PC-9 (cell line): ENCODE measurements around the gene ASPN. TPM values are rescaled to one million over a fixed set of nuclear protein-coding genes. Genes with fewer than 3 reads are reported as not detected.

Experiments used
- BruUV-seq: library from RNA; stranded (reverse); fragments of 400-500 nt; replicated peaks from 2 replicates; lab custom pipeline; 2021; lab: Mats Ljungman, UMichigan
- CTCF ChIA-PET: fragments of 300-600 bp; sonication (Branson Sonifier 250); formaldehyde crosslinking; loops from one replicate; lab custom pipeline; 2022; ENCODE audit warnings: antibody characterized with exemption; lab: Charles Lee
- POLR2A ChIA-PET: fragments of 300-600 bp; sonication (Branson Sonifier 250); formaldehyde crosslinking; loops from one replicate; lab custom pipeline; 2022; ENCODE audit warnings: antibody characterized with exemption; ENCODE audit not compliant: unreplicated experiment; lab: Charles Lee
- DNase-seq, 2 experiments: peaks; one replicate each; pipeline versions ENCODE4 v3.0.0 to v3.0.0-alpha.2; 2015 to 2022; ENCODE audit warnings: mixed read lengths in 1 of 2
- H2AFZ ChIP-seq: fragments of 200-600 bp; sonication (generic); 2 replicates; pipeline ENCODE4 v1.8.1; 2017; ENCODE audit warnings: antibody characterized with exemption
- H3F3A ChIP-seq: fragments of 200-600 bp; sonication (generic); 2 replicates; pipeline ENCODE4 v1.8.1; 2017; ENCODE audit warnings: antibody characterized with exemption, mild to moderate bottlenecking, low read depth; ENCODE audit not compliant: insufficient read depth
- H3K27ac ChIP-seq: fragments of 200-600 bp; sonication (generic); 2 replicates; pipeline ENCODE4 v1.6.1; 2016; ENCODE audit warnings: mixed run types
- H3K27me3 ChIP-seq: fragments of 200-600 bp; sonication (generic); 2 replicates; pipeline ENCODE4 v1.6.1; 2016; ENCODE audit warnings: low read depth, mixed run types; ENCODE audit not compliant: insufficient read depth
- H3K36me3 ChIP-seq: fragments of 200-600 bp; sonication (generic); 2 replicates; pipeline ENCODE4 v1.6.1; 2016; ENCODE audit warnings: low read depth, mixed run types
- H3K4me1 ChIP-seq: fragments of 200-600 bp; sonication (generic); replicated peaks from 2 replicates; pipeline ENCODE4 v1.6.1; 2016; ENCODE audit warnings: mixed run types; ENCODE audit not compliant: insufficient read depth
- H3K4me2 ChIP-seq: fragments of 200-600 bp; sonication (generic); 2 replicates; pipeline ENCODE4 v1.6.1; 2017; ENCODE audit warnings: mixed run types
- H3K4me3 ChIP-seq: fragments of 200-600 bp; sonication (generic); 2 replicates; pipeline ENCODE4 v1.6.1; 2016; ENCODE audit warnings: mixed run types
- H3K79me2 ChIP-seq: fragments of 200-600 bp; sonication (generic); 2 replicates; pipeline ENCODE4 v1.6.1; 2017; ENCODE audit warnings: low read depth, mixed run types
- H3K9me2 ChIP-seq: fragments of 200-600 bp; sonication (generic); 2 replicates; pipeline ENCODE4 v1.8.1; 2017; ENCODE audit warnings: mild to moderate bottlenecking; ENCODE audit not compliant: insufficient read depth
- H3K9me3 ChIP-seq: fragments of 200-600 bp; sonication (generic); 2 replicates; pipeline ENCODE4 v1.8.1; 2016; ENCODE audit warnings: low read depth; ENCODE audit not compliant: insufficient read depth
- H4K20me1 ChIP-seq: fragments of 200-600 bp; sonication (generic); 2 replicates; pipeline ENCODE4 v1.8.1; 2017; ENCODE audit not compliant: insufficient read depth
- CTCF ChIP-seq: fragments of 200-600 bp; sonication (generic); conservative IDR thresholded peaks from 2 replicates; pipeline ENCODE4 v1.6.1; 2017; ENCODE audit warnings: mixed run types, antibody characterized with exemption, mild to moderate bottlenecking, moderate library complexity
- EZH2 ChIP-seq: fragments of 200-600 bp; sonication (generic); IDR thresholded peaks from 2 replicates; pipeline ENCODE4 v1.8.0; 2017; ENCODE audit warnings: antibody characterized with exemption, low read depth
- intact Hi-C: fragments of 100-400 bp; cut with micrococcal nuclease; formaldehyde crosslinking; loops from one replicate; pipeline ENCODE4 v1.10.0; 2022; ENCODE audit not compliant: unreplicated experiment
- microRNA-seq: library from miRNA; unstranded; fragments of <30 nt; microRNA quantifications from one replicate; pipeline ENCODE4 v1.2.0, GENCODE V29; 2021; ENCODE audit warnings: borderline number of aligned reads, borderline replicate concordance
- total RNA-seq: library from RNA; stranded (reverse); gene quantifications from 2 replicates; pipeline ENCODE4 v1.2.3, GENCODE V29; 2021

The ASPN gene
- total RNA-seq, 1 experiment from 2014 or later: not detected

DNA sequence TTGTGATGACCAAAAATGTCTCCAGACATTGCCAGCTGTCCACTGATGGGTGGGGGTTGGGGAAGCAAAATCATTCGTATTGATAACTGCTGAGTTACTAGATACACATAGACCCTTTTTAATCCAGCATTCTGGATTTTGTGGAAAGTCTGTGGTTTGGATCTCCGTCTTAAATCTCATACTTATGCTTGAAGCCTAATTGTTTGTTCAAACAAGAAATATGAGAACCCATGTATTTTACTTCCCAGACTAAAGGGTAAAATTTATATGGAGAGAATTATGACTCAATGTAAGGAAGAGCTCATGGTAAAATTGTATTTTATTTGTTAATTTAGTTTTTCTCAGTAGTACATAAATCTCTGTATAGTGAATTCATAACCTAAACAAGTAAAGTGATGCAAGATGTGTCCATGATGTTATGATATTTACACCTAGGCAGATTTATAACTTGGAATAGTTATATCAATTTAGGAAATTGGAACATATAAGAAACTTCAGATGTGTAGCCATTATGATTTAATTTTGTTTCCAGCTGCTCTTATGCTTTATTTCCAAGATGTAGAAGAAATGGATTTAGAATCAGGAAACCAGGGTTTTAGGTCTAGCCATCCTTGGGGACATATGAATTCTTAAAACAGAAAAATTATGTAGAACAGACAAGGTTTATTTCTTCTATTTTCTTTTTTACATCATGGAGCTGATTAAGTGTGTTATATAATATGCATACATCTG lies 73.4 kb downstream of the ASPN start:
- Histone ChIP-seq H3K9me3 (no peaks in the 10 kb centered on the region), H3F3A (0 out of 2 replicates have a peak, but pooled peaks cover 3% of the 10 kb centered on the region), H3K36me3 (no peaks in the 10 kb centered on the region), H3K9me2 (no peaks in the 10 kb centered on the region), H3K4me2 (no peak overlapping the region), H3K27me3 (no peaks in the 10 kb centered on the region), H3K4me3 (no peak overlapping the region), H4K20me1 (no peaks in the 10 kb centered on the region), H3K79me2 (no peaks in the 10 kb centered on the region), H3K27ac (no peak overlapping the region), H2AFZ (no peak overlapping the region), H3K4me1 (no peaks in the 10 kb centered on the region)
- ChIA-PET POLR2A (interaction anchor here (0.6 kb wide), 2 partner anchors 8 to 211 kb away, joined by 3 to 5 read pairs; no protein-coding TSS in a partner anchor), CTCF (no interaction called here)
- BruUV-seq: no TSS peak
- TF ChIP-seq EZH2: no peak
- TF ChIP-seq CTCF: no peak
- no peak for DNase-seq
- intact Hi-C loops: no loop called here

DNA sequence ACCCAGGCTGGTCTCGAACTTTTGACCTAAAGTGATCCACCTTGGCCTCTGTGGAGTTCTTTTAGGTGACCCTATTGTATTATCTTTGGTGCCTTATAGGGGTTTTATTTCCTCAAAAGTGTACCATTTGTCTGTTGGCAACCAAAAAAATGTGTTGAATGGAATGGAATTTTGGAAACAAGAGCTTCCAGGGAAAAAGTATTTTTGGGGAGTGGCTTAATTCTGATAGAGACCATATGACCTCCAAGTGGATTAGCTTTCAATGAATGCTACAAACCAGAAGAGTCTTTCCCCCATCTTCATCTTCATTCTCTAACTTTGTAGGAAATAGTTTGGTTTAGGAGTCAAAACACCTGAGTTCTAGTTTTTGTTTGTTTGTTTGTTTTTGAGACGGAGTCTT lies 74.5 kb downstream of the ASPN start:
- TF ChIP-seq CTCF: no peak
- no peak for TF ChIP-seq EZH2

DNA sequence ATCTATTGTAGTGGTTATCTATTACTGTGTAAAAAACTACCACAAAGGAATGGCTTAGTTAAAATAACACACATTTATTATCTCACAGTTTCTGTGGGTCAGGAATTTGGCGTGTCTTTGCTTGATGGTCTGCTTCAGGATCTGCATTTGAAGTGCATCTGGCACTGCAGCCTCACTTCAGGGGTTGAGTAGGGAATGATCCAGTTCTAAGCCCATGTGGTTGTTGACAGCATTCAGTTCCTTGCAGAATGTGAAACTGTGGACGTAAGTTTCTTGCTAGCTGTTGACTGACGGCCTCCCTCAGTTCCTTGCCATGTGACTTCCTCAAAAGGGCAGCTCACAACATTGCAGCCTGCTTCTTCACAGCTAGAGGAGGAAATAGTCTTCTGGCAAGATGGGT lies 75.8 kb downstream of the ASPN start:
- Histone ChIP-seq H3K9me2 (no peaks in the 10 kb centered on the region), H2AFZ (no peak overlapping the region)
- no TSS peak for BruUV-seq

More for the DNA sequence above, 74.5 kb downstream of the ASPN start:
- no TSS peak for BruUV-seq
- Histone ChIP-seq H3K4me3 (no peak overlapping the region), H3K27ac (no peak overlapping the region), H3K4me1 (no peaks in the 10 kb centered on the region), H2AFZ (no peak overlapping the region), H3K27me3 (no peaks in the 10 kb centered on the region), H3F3A (no peaks in the 10 kb centered on the region), H3K4me2 (no peak overlapping the region), H4K20me1 (no peaks in the 10 kb centered on the region), H3K9me2 (no peaks in the 10 kb centered on the region), H3K9me3 (no peaks in the 10 kb centered on the region), H3K79me2 (no peaks in the 10 kb centered on the region), H3K36me3 (no peaks in the 10 kb centered on the region)
- ChIA-PET POLR2A (no interaction called here), CTCF (interaction anchor here (0.5 kb wide), 1 partner anchor 1625 kb away, joined by 3 read pairs; no protein-coding TSS in a partner anchor)
- no peak for DNase-seq
- intact Hi-C loops: no loop called here

More for the DNA sequence above, 75.8 kb downstream of the ASPN start:
- Histone ChIP-seq H3K27me3 (no peaks in the 10 kb centered on the region), H3K79me2 (no peaks in the 10 kb centered on the region), H3K27ac (no peak overlapping the region), H3K4me3 (no peak overlapping the region), H3F3A (no peaks in the 10 kb centered on the region), H3K4me1 (no peaks in the 10 kb centered on the region), H4K20me1 (no peaks in the 10 kb centered on the region), H3K9me3 (no peaks in the 10 kb centered on the region), H3K4me2 (no peak overlapping the region), H3K36me3 (no peaks in the 10 kb centered on the region)
- no peak for DNase-seq
- CTCF ChIA-PET: no interaction called here
- intact Hi-C loops: no loop called here
- no peak for TF ChIP-seq CTCF
- no peak for TF ChIP-seq EZH2
- POLR2A ChIA-PET: no interaction called here

Small RNA genes lying within 50 kb of the gene (microRNA-seq; reads per million reads assigned to microRNA genes)
- gene MIR4670: not detected

Other genes with a start within 250 kb of the ASPN start
- 232 and 246 TPM in 2 replicates for gene IARS1, start 188.8 kb downstream of the ASPN start, total RNA-seq
- 35.7 and 46.9 TPM in 2 replicates for gene NOL8, start 157.2 kb downstream of the ASPN start, total RNA-seq
- gene CENPP, start 156.6 kb downstream of the ASPN start, total RNA-seq: 7.6 and 10.0 TPM in 2 replicates
- gene OGN, start 77.9 kb downstream of the ASPN start, total RNA-seq: not detected in 2 replicates
- gene OMD, start 58.0 kb downstream of the ASPN start, total RNA-seq: not detected in 2 replicates
- gene ECM2, start 53.5 kb upstream of the ASPN start, total RNA-seq: 1.9 and 3.1 TPM in 2 replicates
- gene IPPK, start 187.6 kb upstream of the ASPN start, total RNA-seq: 12.3 TPM in 2 replicates